NCI-H1930 (cell line): ENCODE results near the gene MALRD1.
"Not testable (repeated sequence)": the region's sequence is repeated elsewhere in the genome, so short reads cannot be mapped to it uniquely, and the experiment has no call there.

Source experiments
- DNase-seq, 2 experiments: peaks; one replicate each; lab custom pipeline; 2025; lab: John Stamatoyannopoulos, UW

Gene MALRD1

DNA sequence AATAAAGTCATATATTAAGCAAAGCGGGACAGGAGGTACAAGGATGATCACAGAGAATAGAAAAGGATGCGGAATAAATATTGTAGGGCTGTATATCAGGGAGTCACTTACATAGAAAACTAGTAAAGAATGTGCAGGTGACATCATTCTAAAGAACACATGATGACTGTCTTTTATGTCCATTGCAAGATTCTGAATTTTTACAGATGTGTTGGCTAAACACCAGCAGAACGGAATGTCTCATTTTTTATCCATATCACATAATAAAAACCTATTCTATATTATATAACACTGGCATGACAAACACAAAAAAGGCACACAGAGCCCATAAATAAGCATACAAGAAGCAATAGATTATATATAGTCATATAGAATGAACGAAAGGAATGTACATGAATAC is 448.4 kb downstream of the MALRD1 start:
- DNase-seq = no peak

DNA sequence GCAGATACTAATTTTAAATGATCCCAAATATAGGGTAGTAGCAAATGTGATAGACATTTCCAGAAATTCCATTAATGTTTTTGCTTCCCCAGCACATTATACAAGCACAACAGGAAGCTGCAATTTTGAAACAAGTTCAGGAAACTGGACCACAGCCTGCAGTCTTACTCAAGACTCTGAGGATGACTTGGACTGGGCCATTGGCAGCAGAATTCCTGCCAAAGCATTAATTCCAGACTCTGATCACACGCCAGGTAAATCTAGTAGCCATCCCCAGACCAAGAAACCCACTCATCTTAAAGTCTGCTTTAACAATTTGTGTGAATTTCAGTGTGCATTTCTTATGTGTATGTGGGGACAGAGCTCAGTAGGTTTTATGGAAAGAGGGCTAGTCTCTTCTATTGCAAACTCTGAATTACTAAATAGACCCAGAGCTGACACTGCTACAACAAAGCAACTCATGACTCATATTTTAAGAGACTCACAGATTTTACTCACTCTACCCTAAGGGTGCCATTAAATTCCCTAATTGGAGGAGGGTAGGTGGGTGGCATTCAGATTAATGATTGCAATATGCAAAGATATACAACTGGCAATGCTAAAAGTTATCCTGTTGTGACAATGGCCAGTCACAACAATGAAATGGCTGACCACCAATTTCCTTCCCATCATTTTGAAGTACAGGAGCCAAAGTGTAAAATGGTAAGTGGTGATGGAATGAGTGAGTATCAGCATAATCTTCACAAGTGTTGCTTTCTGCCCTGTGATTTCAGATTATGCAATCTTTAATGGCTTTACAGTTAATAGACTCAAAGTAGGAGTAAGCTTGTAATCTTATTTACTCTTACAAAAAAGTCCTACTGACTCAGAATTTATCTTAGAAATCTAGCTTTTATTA is 450.0 kb downstream of the MALRD1 start:
- no peak for DNase-seq

DNA sequence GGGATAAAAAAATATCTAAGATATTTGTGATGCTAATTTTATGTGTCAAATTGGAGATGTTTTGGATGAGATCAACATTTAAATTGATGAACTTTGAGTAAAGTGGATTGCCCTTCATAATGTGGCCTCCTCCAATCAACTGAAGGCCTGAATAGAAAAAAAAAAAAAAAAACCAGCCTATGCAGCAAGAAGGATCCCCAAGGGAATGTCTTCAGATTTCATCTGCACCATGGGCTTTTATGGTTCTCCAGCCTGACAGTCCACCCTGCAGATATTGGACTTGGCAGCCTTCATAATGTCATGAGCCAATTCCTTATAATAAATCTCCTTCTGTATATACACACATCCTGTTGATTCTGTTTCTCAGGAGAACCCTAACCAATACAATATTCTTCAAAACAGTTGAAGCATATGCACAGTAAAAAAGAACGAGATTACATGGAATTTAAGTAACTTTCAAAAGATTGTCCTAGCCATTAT is 450.7 kb downstream of the MALRD1 start:
- no peak for DNase-seq

DNA sequence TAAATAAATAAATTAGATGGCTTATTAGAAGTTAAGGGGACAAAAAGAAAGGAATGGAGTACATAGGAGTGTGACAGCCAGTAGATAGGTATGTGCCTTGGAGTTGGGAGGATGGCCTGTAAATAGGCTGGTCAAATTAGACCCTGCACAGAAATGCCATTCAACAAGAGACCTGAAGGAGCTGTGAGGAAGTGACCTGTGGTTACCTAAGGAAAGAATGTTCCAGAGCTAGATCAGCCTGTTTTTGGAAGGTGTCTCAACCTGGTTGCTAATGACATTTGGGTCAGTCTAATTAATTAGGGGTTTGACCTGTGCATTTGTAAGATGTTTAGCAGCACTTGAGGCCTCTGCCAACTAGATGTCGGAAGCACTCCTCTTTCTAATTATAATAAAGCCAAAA is 452.4 kb downstream of the MALRD1 start:
- no peak for DNase-seq

DNA sequence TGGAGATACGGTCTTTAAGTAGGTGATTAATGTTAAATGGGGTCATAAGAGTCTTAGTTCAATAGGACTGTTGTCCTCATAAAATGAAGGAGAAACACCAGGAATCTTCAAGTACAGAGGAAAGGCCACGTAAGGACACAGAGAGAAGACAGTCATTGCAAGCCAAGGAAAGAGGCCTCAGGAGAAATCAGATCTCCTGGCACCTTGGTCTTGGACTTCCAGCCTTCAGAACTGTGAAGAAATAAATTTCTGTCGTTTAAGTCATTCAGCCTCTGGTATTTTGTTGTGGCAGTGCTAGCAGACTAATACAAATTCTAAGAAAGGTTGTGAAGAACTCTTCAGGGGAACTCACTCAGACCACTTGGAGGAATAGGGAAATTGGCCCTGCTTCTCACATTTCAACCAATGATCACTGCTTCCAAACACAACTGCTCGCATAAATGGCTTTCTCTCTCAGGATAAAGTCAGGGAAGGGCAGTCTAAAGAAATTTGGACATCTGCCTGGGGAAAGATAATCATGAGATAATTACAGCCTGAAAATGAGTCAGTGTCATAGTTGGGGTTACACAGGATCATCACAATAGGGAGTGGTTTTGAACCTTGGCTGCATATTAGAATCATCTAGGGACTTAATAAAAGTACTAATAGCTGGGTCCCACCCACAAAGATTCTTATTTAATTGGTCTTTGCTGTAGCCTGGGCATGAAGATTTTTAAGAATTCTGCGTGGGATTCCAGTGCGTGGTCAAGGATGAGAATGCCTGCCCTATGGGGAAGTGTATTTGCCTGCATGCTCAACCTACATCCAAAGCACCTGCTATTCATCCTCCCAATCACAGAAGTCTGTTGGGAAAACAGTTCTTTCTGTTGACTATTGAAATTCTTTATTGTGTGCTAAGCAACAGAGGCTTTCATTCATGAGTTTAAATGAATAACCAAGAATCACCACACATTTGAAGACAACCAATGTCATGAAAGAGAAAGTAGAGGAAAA is 457.0 kb downstream of the MALRD1 start:
- DNase-seq = no peak

DNA sequence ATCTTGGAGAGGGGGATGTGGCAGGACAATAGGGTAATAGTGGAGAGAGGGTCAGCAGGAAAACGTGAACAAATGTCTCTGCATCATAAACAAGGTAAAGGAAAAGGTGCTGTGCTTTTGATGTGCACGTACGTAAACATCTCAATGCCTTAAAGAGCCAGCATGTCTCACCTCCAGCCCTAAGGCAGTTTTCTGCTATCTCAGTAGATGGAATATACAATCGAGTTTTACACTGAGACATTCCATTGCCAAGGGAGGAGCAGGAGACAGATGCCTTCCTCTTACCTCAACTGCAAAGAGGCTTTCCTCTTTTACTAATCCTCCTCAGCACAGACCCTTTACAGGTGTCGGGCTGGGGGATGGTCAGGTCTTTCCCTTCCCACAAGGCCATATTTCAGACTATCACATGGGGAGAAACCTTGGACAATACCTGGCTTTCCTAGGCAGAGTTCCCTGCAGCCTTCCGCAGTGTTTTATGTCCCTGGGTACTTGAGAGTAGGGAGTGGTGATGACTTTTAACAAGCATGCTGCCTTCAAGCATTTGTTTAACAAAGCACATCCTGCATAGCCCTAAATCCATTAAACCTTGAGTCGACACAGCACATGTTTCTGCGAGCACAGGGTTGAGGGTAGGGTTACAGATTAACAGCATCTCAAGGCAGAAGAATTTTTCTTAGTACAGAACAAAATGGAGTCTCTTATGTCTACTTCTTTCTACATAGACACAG is 461.6 kb downstream of the MALRD1 start:
- DNase-seq = not testable (repeated sequence)

DNA sequence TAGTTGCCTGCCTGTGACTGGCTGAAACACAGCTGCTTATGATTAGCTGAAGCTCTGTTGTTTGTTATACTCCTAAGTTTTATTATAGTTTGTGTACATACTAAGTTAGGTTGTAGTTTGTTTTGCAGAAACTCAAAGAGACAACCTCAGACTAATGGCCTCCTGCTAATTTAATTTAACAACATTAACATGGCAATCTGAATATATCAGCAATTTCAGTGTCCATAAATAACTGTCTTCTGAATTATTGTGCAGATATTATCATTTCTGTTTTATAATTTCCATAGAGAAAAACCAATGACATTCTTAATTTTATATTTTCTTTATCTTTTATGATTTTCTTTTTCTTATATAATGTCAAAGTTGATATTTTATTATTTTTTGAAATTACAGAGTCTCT is 469.5 kb downstream of the MALRD1 start:
- DNase-seq = no peak

DNA sequence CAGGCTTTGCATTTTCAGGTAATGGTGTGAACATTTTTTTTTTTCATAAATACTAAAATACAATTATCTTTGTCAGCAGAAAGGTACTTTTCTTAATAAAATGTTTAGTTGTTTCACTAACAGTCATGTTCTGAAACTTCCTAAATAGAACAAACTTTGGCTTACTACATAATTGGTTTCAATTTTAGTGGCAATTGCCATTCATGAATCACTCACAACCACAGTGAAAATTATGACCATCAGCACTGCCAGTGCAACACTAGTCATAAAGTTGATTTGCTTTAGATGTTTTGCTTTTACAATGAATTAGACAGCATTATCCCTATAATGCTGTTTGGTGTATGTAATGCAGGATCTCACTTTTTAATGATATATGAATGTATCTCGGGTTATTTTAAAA is 470.0 kb downstream of the MALRD1 start:
- no peak for DNase-seq

DNA sequence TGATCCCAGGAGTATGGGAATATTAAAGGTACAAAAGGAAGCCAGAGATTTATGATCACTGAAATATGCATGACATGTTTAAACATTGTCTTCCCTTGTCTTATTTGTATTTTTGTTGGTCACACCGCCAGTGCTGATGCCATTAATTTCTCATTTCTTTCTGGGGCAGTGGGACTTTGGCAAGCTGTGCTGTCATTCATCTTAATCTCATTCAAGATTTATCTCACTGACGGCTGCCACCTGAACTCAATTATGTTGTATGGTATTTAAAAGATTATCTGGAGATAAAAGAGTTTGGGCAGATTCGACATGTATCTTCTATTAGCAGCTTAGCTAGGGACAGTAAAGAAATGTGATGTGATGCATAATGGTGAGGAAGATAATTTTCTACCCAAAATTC is 482.7 kb downstream of the MALRD1 start:
- no peak for DNase-seq

DNA sequence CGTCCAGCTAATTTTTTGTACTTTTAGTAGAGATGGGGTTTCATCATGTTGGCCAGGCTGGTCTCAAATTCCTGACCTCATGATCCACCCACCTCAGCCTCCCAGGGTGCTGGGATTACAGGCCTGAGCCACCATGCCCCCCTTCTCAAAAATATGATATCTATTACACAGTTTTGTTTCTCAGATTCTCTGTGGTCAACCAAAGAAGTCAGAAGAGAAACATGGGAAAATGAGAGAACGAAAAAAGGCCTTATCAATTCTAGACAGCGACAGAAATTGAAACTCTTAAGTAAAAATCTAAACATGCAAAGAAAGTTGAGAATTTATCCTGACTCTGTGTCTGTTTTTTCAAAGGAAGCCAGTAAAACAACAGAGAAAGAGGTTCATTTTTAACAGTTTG is 483.8 kb downstream of the MALRD1 start:
- no peak for DNase-seq

DNA sequence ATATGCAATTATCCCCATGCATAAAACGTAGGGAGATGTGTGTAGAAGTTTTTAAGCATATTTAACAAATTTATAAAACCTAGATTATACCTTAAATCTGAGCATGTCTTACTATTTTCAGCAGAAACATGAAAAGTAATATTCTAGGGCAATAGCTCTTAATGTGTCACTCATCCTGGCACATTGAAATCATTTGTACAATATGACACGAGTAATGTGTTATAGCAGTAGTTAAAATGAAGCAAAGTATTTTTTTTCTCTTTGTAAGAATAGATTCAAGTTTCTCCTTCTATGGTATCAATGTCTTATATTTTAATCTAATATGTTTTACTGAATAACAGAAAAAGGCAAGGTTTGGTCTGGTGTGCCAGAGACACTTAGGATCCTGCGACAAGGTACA is 492.7 kb downstream of the MALRD1 start:
- DNase-seq = no peak

DNA sequence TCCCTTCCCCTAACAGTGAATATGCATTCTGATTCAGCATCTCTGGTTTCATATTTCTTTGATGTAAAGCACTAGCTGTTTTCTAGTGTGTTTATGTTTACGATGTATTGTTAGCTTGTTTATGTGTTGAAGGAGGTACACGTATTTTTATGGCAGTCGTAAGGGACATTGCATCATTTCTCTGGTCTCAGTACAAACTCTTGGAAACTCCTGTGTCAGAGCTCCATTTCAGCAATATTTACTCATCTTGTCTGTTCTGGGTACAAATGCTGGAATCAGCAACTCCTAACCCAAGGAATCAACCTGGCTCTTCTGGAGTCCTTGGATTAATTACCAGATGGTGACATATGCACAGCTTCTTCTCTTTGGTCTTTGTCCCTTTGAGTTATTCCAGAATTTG is 497.6 kb downstream of the MALRD1 start:
- no peak for DNase-seq

DNA sequence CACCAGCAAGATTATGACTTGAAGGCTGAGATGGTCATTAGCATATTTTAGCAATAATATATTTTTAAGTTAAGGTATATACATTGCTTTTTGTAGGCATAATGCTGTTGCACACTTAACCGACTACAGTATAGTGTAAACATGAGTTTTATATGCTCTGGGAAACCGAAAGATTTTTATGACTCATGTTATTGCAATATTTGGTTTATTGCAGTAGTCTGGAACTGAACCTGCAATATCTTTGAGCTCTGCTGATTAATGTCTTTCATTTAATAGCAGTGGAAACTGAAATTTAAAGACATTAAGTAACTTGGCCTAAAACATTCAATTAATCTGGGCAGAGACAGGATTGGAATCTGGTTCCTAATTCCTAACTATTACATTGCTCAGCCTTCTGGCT is 500.9 kb downstream of the MALRD1 start:
- no peak for DNase-seq

DNA sequence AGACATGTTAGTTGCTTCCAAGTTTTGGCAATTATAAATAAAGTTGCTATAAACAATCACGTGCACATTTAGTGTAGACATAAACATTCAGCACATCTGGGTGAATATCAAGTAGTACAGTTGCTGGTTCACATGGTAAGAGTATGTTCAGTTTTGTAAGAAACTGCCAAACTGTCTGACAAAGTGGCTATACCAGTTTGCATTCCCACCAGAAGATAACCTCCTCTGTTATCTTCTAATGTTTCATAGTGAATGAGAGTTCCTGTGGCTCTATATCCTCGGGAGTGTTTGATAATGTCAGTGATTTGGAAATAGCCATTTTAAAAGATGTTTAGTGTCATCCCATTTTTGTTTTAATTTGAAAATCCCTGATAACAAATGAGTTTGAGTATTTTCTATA is 508.1 kb downstream of the MALRD1 start:
- DNase-seq = no peak

DNA sequence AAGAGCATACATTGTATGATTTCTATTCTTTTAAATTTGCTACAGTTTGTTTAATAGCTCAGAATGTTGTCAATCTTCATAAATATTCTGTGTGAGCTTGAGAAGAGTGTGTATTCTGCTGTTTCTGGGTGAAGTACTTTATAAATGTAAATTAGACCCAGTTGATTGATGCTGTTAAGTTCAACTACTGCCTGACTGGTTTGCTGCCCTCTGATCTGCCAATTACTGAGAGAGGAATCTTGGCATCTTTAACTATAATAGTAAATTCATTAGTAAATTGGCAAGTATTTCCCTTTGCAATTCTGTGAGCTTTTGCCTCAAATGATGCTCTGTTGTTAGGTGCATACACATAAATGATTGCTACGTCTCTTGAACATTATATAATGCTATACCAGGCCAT is 512.6 kb downstream of the MALRD1 start:
- DNase-seq = no peak

DNA sequence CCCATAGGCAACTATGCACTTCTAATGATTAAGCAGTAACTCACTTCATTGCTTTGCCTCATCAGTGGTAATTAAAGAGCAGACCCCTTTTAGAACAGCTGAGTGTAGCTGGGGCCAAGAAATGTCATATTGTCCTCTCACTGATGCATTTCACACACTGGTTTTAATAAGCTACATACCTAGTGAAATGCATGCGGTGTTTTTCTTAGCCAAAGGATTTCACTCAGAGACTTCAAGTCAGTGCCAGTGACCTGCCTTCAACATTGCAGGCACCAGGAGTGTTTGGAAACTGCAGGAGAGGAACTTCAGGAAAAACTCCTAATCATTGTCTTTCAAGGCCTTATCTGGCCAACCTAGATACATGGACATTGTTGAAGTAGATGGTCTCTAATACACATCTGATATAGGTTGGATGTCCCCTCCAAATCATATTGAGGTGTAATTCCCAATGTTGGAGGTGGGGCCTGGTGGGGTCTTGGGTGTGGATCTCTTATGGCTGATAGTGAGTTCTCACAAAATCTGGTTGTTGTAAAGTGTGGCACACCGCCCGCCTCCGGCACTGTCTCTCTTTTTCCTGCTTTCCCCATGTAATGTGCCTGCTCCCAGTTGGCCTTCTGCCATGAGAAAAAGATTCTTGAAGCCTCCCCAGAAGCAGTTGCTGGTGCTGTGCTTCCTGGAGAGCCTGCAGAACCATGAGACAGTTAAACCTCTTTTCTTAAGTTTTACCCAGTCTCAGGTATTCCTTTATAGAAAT is 515.0 kb downstream of the MALRD1 start:
- no peak for DNase-seq

DNA sequence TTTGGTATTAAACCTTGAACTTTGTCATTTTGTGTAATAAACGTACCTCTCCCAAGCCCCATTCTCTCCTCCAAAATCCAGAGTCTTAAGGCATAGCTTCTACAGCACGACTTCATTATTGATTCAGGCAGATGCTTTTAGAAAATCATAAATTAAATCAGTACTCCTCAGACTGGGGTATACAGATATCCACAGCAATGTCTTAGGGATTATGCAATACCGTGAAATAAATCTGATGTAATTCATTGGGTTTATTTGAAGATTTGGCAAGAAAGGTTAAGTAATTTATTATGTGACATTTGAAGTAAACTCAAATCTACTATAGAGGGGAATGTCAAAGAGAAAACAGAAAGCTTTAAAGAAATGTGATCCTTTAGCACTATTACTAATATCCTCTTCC is 521.5 kb downstream of the MALRD1 start:
- DNase-seq = no peak

DNA sequence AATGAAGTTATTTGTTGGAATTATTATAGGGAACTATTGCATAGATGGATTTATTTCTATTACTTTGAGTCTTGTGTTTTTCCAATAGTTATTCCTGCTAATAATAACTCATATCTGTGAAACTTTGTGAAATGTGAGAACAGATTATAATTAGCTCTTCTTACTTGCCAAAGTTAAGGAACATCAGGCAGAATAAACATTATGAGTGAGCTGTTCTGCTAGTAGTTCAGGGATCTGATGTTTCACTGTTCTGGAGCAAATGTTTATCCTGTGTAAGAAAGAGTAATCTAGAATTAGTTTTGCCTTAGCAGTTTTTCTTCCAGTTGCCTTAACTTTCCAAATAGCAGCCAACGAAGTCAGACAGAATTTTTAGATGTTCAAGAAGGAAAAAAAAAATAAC is 522.4 kb downstream of the MALRD1 start:
- DNase-seq = no peak

DNA sequence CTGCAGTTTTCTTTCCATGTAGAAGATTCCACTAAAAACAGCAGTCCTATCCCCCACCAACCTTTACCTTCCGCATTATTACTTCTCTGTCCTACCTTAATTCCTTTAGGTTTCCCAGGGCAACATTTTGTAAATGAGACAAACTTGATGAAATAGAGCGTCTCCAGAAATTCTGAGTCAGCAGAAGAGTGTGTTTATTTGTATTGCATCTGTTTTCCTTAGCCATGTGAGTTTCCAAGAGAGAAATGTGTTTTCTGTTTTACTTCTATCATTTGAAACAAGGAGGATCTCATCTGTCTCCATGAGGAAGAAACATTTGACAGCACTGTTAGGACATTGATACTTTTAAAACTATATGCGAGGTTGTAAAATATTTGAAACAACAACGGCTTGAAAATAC is 523.5 kb downstream of the MALRD1 start:
- no peak for DNase-seq

DNA sequence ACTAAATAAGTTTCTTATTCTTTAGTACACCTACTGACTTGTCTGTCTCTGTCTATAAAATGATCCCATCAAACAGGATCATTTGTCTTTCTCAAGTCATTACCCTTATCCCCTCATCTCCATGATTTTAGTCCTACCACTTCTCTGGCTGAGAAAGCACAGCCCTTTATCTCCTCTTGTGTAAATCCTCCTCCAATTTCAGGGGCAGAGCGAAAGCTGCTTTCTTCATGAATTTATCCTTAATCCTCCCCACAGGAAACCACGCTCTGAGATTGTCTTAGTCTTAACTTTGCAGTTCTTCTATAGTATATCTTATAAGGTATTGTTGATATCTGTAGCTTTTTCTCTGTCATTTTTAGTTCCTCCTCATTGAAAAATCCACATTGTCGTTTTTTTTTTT is 528.0 kb downstream of the MALRD1 start:
- no peak for DNase-seq

DNA sequence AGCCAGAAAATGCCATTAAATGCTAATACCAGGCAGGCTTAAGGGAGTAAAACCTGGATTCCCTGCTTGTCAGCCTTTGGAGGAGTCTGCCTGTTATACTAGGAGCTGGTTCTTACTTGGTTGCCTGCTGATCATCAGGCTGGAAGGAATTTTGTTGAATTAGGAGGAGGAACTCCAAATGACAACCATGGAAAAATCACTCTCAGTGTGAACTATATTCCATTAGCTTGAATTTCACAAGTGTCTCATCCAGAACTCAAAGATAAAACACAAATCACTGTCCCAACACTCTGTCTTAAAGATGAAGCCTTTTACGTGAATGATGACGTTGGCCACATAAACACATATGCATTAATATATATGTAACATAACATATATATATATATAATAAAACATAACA is 528.8 kb downstream of the MALRD1 start:
- no peak for DNase-seq
